ENCODE results near the gene DAPK3.

Gene DAPK3

GRCh38 chr19:3984908-3985642 is 14.2 kb upstream of the DAPK3 start, which contains the start of gene EEF2:
EEF2 (minus strand) TSS chr19:3985463; CDS start chr19:3985380, 83 bp downstream.
- POLR2A ChIA-PET = interaction anchor here (0.5 to 2.3 kb wide), 12 partner anchors 9 to 1365 kb away, joined by 3 to 19 read pairs (median 4); partner anchors contain the start of genes DAPK3, FEM1A and MRPL54
- TF ChIP-seq CTCF (IDR thresholded peaks at IDR 0.05; ENCODE audit: control extremely low read depth, extremely low read depth, low read depth, missing control alignments) = no peak
- CTCF ChIA-PET = interaction anchor here (0.7 to 1.7 kb wide), 12 partner anchors 10 to 223 kb away, joined by 3 to 8 read pairs (median 4); partner anchors contain the start of genes DAPK3, MRPL54 and PIAS4
- DNase-seq (ENCODE audit: extremely low spot score) = peak; percentile 93

GRCh38 chr19:3984584-3984907 is 13.6 kb upstream of the DAPK3 start:
- TF ChIP-seq CTCF (IDR thresholded peaks at IDR 0.05; ENCODE audit: control extremely low read depth, extremely low read depth, low read depth, missing control alignments) = no peak
- no peak for DNase-seq (ENCODE audit: extremely low spot score)
- CTCF ChIA-PET = interaction anchor here (1.2 to 1.7 kb wide), 3 partner anchors 202 to 223 kb away, joined by 3 to 4 read pairs (median 4); partner anchors contain the start of gene MRPL54
- POLR2A ChIA-PET = interaction anchor here (1.5 to 2.3 kb wide), 4 partner anchors 9 to 216 kb away, joined by 4 to 19 read pairs (median 13); partner anchors contain the start of gene DAPK3

- ChIA-PET POLR2A (interaction anchor here (0.8 to 2.3 kb wide), 4 partner anchors 9 to 217 kb away, joined by 3 to 13 read pairs (median 8); partner anchors contain the start of gene DAPK3), CTCF (interaction anchor here (1.0 kb wide), 1 partner anchor 13 kb away, joined by 3 read pairs; the partner anchor contains the start of gene DAPK3)
- TF ChIP-seq CTCF (IDR thresholded peaks at IDR 0.05; ENCODE audit: control extremely low read depth, extremely low read depth, low read depth, missing control alignments) = no peak
- no peak for DNase-seq (ENCODE audit: extremely low spot score)
These were observed 13.2 kb upstream of the DAPK3 start for GRCh38 chr19:3983936-3984583.

GRCh38 chr19:3983542-3983914 is 12.6 kb upstream of the DAPK3 start:
- TF ChIP-seq CTCF (IDR thresholded peaks at IDR 0.05; ENCODE audit: control extremely low read depth, extremely low read depth, low read depth, missing control alignments) = no peak
- ChIA-PET POLR2A (interaction anchor here (0.5 to 2.0 kb wide), 4 partner anchors 8 to 375 kb away, joined by 3 to 13 read pairs (median 4); partner anchors contain the start of genes DAPK3 and PIAS4), CTCF (interaction anchor here (1.0 kb wide), 1 partner anchor 13 kb away, joined by 3 read pairs; the partner anchor contains the start of gene DAPK3)
- no peak for DNase-seq (ENCODE audit: extremely low spot score)

- ChIA-PET CTCF (interaction anchor here (1.0 kb wide), 1 partner anchor 12 kb away, joined by 3 read pairs; the partner anchor contains the start of gene DAPK3), POLR2A (interaction anchor here (0.5 to 2.0 kb wide), 7 partner anchors 8 to 376 kb away, joined by 3 to 13 read pairs (median 4); partner anchors contain the start of genes DAPK3, MPND and PIAS4)
- no peak for TF ChIP-seq CTCF (IDR thresholded peaks at IDR 0.05; ENCODE audit: control extremely low read depth, extremely low read depth, low read depth, missing control alignments)
- DNase-seq (ENCODE audit: extremely low spot score) = no peak
These were observed 12.0 kb upstream of the DAPK3 start for GRCh38 chr19:3982701-3983541.

Measured in GM10248 (cell line).